Activated CD8-positive, alpha-beta T cell treated with anti-CD3 and anti-CD28 coated beads, Interleukin-2, amount 10 ng/mL, durations not matched to agents 7 days and 5 days (primary cell): ENCODE data around the gene SPEG. TPM values are rescaled to one million over a fixed set of nuclear protein-coding genes. Genes with fewer than 3 reads are reported as not detected.

Source experiments
- ATAC-seq: fragments of 150-1000 bp; cut with Tn5 transposase; one replicate; pipeline ENCODE4 v1.10.0; 2021; ENCODE audit warnings: moderate library complexity
- CTCF ChIA-PET: fragments of 350-600 bp; sonication (Branson Sonifier 250); formaldehyde crosslinking; loops from one replicate; lab custom pipeline; 2021; ENCODE audit warnings: antibody characterized with exemption; lab: Charles Lee
- POLR2A ChIA-PET: fragments of 350-600 bp; sonication (Branson Sonifier 250); formaldehyde crosslinking; loops from one replicate; lab custom pipeline; 2021; ENCODE audit warnings: antibody characterized with exemption; lab: Charles Lee
- DNase-seq: peaks from one replicate; pipeline ENCODE4 v3.0.0-alpha.2; 2020
- H3K27ac Mint-ChIP-seq: one replicate; pipeline ENCODE4 v1.8.0; 2021; ENCODE audit warnings: mild to moderate bottlenecking, mixed read lengths
- H3K27me3 Mint-ChIP-seq: one replicate; pipeline ENCODE4 v1.8.0; 2021; ENCODE audit warnings: low read depth, mixed read lengths
- H3K36me3 Mint-ChIP-seq: one replicate; pipeline ENCODE4 v1.8.0; 2021; ENCODE audit warnings: low read depth, mixed read lengths
- H3K4me1 Mint-ChIP-seq: one replicate; pipeline ENCODE4 v1.8.0; 2021; ENCODE audit warnings: low read depth, mixed read lengths
- H3K4me3 Mint-ChIP-seq: one replicate; pipeline ENCODE4 v1.8.0; 2021; ENCODE audit warnings: mild to moderate bottlenecking, mixed read lengths
- H3K9me3 Mint-ChIP-seq: one replicate; pipeline ENCODE4 v1.8.0; 2022; ENCODE audit warnings: mixed read lengths; ENCODE audit not compliant: insufficient read depth
- total RNA-seq, 2 experiments: library from RNA; stranded (reverse); gene quantifications; one replicate each; pipeline ENCODE4 v1.2.3, GENCODE V29; 2021

The SPEG gene
- total RNA-seq, 2 experiments from 2014 or later = 10.8 to 11.6 TPM

GRCh38 chr2:219468410-219469185 lies 34.0 kb downstream of the SPEG start:
- no peaks in the 10 kb centered on the region for H3K4me1 Mint-ChIP-seq
- no peak for ATAC-seq
- ChIA-PET POLR2A (no interaction called here), CTCF (interaction anchor here (1.5 kb wide), 1 partner anchor 61 kb away, joined by 5 read pairs; no protein-coding TSS in a partner anchor)
- no peaks in the 10 kb centered on the region for H3K9me3 Mint-ChIP-seq
- H3K4me3 Mint-ChIP-seq = no peak overlapping the region
- no peaks in the 10 kb centered on the region for H3K27me3 Mint-ChIP-seq
- no peak for DNase-seq
- H3K27ac Mint-ChIP-seq = no peak overlapping the region
- H3K36me3 Mint-ChIP-seq = no peaks in the 10 kb centered on the region

- Mint-ChIP-seq H3K27me3 (no peaks in the 10 kb centered on the region), H3K4me3 (no peak overlapping the region), H3K4me1 (no peaks in the 10 kb centered on the region), H3K36me3 (no peaks in the 10 kb centered on the region), H3K9me3 (no peaks in the 10 kb centered on the region), H3K27ac (no peak overlapping the region)
- DNase-seq = no peak
- ChIA-PET CTCF (no interaction called here), POLR2A (no interaction called here)
- ATAC-seq = no peak
These were observed 34.6 kb downstream of the SPEG start for GRCh38 chr2:219469186-219469724.

GRCh38 chr2:219470429-219470828 lies 35.8 kb downstream of the SPEG start:
- Mint-ChIP-seq H3K27me3 (no peaks in the 10 kb centered on the region), H3K4me1 (no peaks in the 10 kb centered on the region), H3K27ac (no peak overlapping the region), H3K9me3 (no peaks in the 10 kb centered on the region), H3K36me3 (no peaks in the 10 kb centered on the region), H3K4me3 (no peak overlapping the region)
- POLR2A ChIA-PET = no interaction called here
- CTCF ChIA-PET = interaction anchor here (1.3 kb wide), 1 partner anchor 68 kb away, joined by 3 read pairs; no protein-coding TSS in a partner anchor
- no peak for ATAC-seq
- DNase-seq = no peak

DNA sequence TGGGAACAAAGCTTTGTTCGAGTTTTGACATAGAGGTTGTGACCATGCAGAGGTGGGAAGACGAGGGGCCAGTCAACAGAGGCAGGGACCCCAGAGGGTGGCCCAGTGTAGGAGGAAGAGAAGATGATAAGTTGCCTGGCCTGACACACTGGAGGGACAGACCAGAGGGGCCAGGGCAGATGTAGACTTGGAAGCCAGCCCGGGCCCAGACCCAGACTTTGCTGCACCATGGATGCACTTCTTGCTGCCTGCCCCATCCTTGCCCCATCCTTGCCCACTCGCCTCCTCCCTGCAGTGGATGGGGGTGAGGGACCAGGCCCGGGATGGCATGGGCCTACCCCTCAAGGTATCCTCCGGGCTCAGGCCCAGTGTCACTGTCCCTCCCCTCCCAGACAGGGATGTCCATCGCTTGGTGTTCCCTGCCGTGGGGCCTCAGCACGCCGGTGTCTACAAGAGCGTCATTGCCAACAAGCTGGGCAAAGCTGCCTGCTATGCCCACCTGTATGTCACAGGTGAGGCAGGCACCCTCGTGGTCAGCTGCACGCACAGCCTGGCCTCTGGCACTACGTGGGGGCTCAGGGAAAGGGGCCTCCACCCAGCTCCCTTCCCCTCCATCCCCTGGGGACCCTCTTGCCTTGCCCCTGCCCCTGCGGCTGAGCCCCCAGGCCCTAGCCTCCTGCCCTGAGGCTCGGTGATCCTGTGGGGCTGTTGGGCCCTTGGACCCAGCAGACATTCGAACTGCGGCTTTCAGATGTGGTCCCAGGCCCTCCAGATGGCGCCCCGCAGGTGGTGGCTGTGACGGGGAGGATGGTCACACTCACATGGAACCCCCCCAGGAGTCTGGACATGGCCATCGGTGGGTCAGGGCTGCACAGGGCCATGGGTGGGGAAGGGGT lies 37.1 kb downstream of the SPEG start:
- H3K9me3 Mint-ChIP-seq = no peaks in the 10 kb centered on the region
- ChIA-PET POLR2A (no interaction called here), CTCF (interaction anchor here (1.3 kb wide), 1 partner anchor 69 kb away, joined by 3 read pairs; no protein-coding TSS in a partner anchor)
- H3K4me1 Mint-ChIP-seq = peaks cover 5% of the 10 kb centered on the region
- DNase-seq = no peak
- H3K36me3 Mint-ChIP-seq = no peaks in the 10 kb centered on the region
- no peak overlapping the region for H3K27ac Mint-ChIP-seq
- no peaks in the 10 kb centered on the region for H3K27me3 Mint-ChIP-seq
- H3K4me3 Mint-ChIP-seq = no peak overlapping the region
- ATAC-seq = no peak

GRCh38 chr2:219472629-219473187 lies 38.1 kb downstream of the SPEG start:
- Mint-ChIP-seq H3K9me3 (no peaks in the 10 kb centered on the region), H3K4me3 (no peak overlapping the region), H3K36me3 (no peaks in the 10 kb centered on the region), H3K27me3 (peaks cover 2% of the 10 kb centered on the region), H3K4me1 (peaks cover 5% of the 10 kb centered on the region), H3K27ac (no peak overlapping the region)
- POLR2A ChIA-PET = interaction anchor here (1.2 kb wide), 1 partner anchor 11 kb away, joined by 3 read pairs; no protein-coding TSS in a partner anchor
- ATAC-seq (no peak), DNase-seq (no peak)
- CTCF ChIA-PET = interaction anchor here (1.1 kb wide), 1 partner anchor 13 kb away, joined by 3 read pairs; no protein-coding TSS in a partner anchor

- no peak overlapping the region for H3K4me3 Mint-ChIP-seq
- ChIA-PET CTCF (interaction anchor here (1.1 kb wide), 1 partner anchor 13 kb away, joined by 3 read pairs; no protein-coding TSS in a partner anchor), POLR2A (interaction anchor here (1.2 kb wide), 1 partner anchor 10 kb away, joined by 3 read pairs; no protein-coding TSS in a partner anchor)
- no peaks in the 10 kb centered on the region for H3K36me3 Mint-ChIP-seq
- H3K27me3 Mint-ChIP-seq = peaks cover 2% of the 10 kb centered on the region
- no peaks in the 10 kb centered on the region for H3K9me3 Mint-ChIP-seq
- no peak overlapping the region for H3K27ac Mint-ChIP-seq
- ATAC-seq (no peak), DNase-seq (no peak)
- peaks cover 5% of the 10 kb centered on the region for H3K4me1 Mint-ChIP-seq
These were observed 38.9 kb downstream of the SPEG start for GRCh38 chr2:219473511-219473910.

DNA sequence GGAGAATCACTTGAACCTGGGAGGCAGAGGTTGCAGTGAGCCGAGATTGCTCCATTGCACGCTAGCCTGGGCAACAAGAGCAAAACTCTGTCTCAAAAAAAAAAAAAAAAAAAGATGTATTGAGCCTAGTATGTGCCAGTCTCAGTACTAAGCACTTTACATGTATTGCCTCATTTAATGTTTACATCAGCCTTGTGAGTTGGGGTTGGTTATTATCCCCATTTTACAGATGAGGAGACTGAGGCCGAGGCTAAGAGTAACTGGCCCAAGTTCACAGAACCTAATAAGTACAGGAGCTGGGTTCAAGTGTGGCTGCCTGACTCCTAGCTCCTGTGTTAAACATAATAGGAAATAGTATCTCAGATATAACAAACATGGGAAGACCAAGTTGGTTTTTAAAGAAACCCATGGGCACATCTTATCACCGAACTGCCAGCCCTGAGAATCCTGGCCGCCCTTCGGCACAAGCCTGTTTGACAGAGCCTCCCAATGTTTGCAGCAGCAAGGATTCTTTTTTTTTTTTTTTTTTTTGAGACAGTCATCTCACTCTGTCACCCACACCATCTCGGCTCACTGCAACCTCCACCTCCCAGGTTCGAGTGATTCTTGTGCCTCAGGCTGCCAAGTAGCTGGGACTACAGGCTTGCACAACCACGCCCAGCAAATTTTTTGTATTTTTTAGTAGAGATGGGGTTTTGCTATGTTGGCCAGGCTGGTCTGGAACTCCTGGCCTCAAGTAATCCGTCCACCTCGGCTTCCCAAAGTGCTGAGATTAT lies 39.8 kb downstream of the SPEG start:
- no peak overlapping the region for H3K4me3 Mint-ChIP-seq
- POLR2A ChIA-PET = interaction anchor here (0.6 to 1.0 kb wide), 2 partner anchors 13 to 469 kb away, joined by 3 to 4 read pairs; no protein-coding TSS in a partner anchor

GRCh38 chr2:219475278-219475677 lies 40.6 kb downstream of the SPEG start:
- no peak overlapping the region for H3K4me3 Mint-ChIP-seq
- no peaks in the 10 kb centered on the region for H3K36me3 Mint-ChIP-seq
- ChIA-PET POLR2A (no interaction called here), CTCF (interaction anchor here (0.8 to 5.4 kb wide), 9 partner anchors 9 to 87 kb away, joined by 3 to 42 read pairs (median 4); partner anchors contain the start of gene GMPPA)
- no peak overlapping the region for H3K27ac Mint-ChIP-seq
- ATAC-seq = no peak
- H3K9me3 Mint-ChIP-seq = no peaks in the 10 kb centered on the region
- H3K27me3 Mint-ChIP-seq = peaks cover 2% of the 10 kb centered on the region
- DNase-seq = no peak
- peaks cover 5% of the 10 kb centered on the region for H3K4me1 Mint-ChIP-seq

More for the DNA sequence above, 39.8 kb downstream of the SPEG start:
- Mint-ChIP-seq H3K36me3 (no peaks in the 10 kb centered on the region), H3K27me3 (peaks cover 2% of the 10 kb centered on the region), H3K27ac (no peak overlapping the region), H3K4me1 (peaks cover 5% of the 10 kb centered on the region), H3K9me3 (no peaks in the 10 kb centered on the region)
- CTCF ChIA-PET = interaction anchor here (1.0 to 5.4 kb wide), 4 partner anchors 16 to 86 kb away, joined by 3 to 42 read pairs (median 6); no protein-coding TSS in a partner anchor
- DNase-seq (no peak), ATAC-seq (no peak)

- POLR2A ChIA-PET = no interaction called here
- H3K4me1 Mint-ChIP-seq = peaks cover 5% of the 10 kb centered on the region
- H3K9me3 Mint-ChIP-seq = no peaks in the 10 kb centered on the region
- H3K36me3 Mint-ChIP-seq = no peaks in the 10 kb centered on the region
- H3K4me3 Mint-ChIP-seq = no peak overlapping the region
- CTCF ChIA-PET = interaction anchor here (0.7 to 5.4 kb wide), 16 partner anchors 8 to 87 kb away, joined by 3 to 42 read pairs (median 5); partner anchors contain the start of gene GMPPA
- ATAC-seq = peak; percentile 83
- no peak overlapping the region for H3K27ac Mint-ChIP-seq
- peaks cover 2% of the 10 kb centered on the region for H3K27me3 Mint-ChIP-seq
- peak; percentile 75 for DNase-seq
These were observed 41.3 kb downstream of the SPEG start for GRCh38 chr2:219475697-219476651.
